Transverse colon (tissue), 3 donors: Measurements from ENCODE around the gene IPO11.

Experiments
- EP300 ChIP-seq: sonication (generic); formaldehyde crosslinking; IDR thresholded peaks from one replicate; pipeline ENCODE4 v1.6.1; 2017; ENCODE audit warnings: antibody characterized with exemption, low read depth
- POLR2A ChIP-seq: fragments of 450-650 bp; IDR thresholded peaks from one replicate; pipeline ENCODE4 v1.6.1; 2016; ENCODE audit warnings: antibody characterized with exemption, mild to moderate bottlenecking, moderate library complexity
- TF ChIP-seq, protein P1 (sequence below), 5 experiments: fragments of 200-600 bp in 3 of 5; fragments of 450-650 bp in 2 of 5; sonication (generic) in 3 of 5; IDR thresholded peaks; 1 replicate in 2 of 5; 2 replicates in 3 of 5; pipeline ENCODE4 v1.5.1; 2016 to 2017; ENCODE audit warnings: antibody characterized with exemption in 5 of 5, inconsistent platforms in 3 of 5, mild to moderate bottlenecking in 2 of 5, moderate library complexity in 1 of 5

DNA sequence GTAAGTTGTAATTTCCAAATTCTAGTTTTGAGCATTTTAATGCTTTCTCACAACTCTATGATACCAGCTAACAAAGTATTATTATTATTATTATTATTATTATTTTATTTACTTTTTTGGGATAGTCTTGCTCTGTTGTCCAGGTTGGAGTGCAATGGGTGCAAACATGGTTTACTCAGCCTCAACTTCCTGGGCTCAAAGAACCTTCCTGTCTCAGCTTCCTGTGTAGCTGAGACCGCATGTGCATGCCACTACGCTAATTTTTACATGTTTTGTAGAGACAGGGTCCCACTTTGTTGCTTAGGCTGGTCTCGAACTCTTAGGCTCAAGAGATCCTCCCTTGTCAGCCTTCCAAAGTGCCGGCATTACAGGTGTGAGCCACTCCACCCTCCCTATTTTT is 193.1 kb downstream of the IPO11 start:
- TF ChIP-seq, protein P1, sequence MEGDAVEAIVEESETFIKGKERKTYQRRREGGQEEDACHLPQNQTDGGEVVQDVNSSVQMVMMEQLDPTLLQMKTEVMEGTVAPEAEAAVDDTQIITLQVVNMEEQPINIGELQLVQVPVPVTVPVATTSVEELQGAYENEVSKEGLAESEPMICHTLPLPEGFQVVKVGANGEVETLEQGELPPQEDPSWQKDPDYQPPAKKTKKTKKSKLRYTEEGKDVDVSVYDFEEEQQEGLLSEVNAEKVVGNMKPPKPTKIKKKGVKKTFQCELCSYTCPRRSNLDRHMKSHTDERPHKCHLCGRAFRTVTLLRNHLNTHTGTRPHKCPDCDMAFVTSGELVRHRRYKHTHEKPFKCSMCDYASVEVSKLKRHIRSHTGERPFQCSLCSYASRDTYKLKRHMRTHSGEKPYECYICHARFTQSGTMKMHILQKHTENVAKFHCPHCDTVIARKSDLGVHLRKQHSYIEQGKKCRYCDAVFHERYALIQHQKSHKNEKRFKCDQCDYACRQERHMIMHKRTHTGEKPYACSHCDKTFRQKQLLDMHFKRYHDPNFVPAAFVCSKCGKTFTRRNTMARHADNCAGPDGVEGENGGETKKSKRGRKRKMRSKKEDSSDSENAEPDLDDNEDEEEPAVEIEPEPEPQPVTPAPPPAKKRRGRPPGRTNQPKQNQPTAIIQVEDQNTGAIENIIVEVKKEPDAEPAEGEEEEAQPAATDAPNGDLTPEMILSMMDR (IDR thresholded peaks at IDR 0.05): no peak
- TF ChIP-seq POLR2A (no peak), EP300 (no peak)
